DOHH2 (cell line): ENCODE data around the gene KCNN1.

ENCODE experiments used
- CTCF ChIP-seq: fragments of 200-600 bp; sonication (generic); IDR thresholded peaks from one replicate; pipeline ENCODE4 v1.5.1; 2014; ENCODE audit warnings: antibody characterized with exemption, mild to moderate bottlenecking, low read depth, low read length; ENCODE audit not compliant: poor library complexity, severe bottlenecking
- EZH2phosphoT487 ChIP-seq: fragments of 200-600 bp; sonication (generic); IDR thresholded peaks from 2 replicates; pipeline ENCODE4 v1.6.1; 2017; ENCODE audit warnings: borderline replicate concordance, mild to moderate bottlenecking, antibody characterized with exemption, low read length, moderate library complexity, mixed read lengths

- TF ChIP-seq CTCF (no peak), EZH2phosphoT487 (no peak)
Observed at GRCh38 chr19:17966550-17967256, at the start of gene KCNN1.
